A204.1 (cell line): Measurements from ENCODE around the gene CRIP3.
"Not testable (repeated sequence)": the region's sequence is repeated elsewhere in the genome, so short reads cannot be mapped to it uniquely, and the experiment has no call there.

Experiments
- FAIRE-seq: peaks from 2 replicates; lab custom pipeline; 2012; peaks lifted over from hg19 to GRCh38; lab: Jason Lieb, UNC

The CRIP3 gene

GRCh38 chr6:43308101-43308989, at the start of gene CRIP3:
Gene CRIP3 (minus strand): TSS chr6:43308826. CDS start chr6:43308792, 34 bp downstream.
- no peak for FAIRE-seq

- FAIRE-seq, result no peak
These were observed 47.4 kb upstream of the CRIP3 start for GRCh38 chr6:43355862-43356590.

DNA sequence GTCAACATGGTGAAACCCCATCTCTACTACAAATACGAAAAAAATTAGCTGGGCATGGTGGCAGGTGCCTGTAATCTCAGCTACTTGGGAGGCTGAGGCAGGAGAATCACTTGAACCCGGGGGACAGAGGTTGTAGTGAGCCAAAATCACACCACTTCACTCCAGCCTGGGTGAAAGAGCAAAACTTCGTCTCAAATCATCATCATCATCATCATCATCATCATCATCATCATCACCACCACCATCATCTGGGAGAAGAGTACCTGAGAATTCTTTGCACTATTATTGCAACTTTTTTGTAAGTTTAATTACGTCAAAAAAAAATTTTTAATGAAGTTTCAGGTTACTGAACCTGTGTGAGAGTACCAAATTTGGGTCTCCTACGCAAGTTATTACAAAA, 43.3 kb upstream of the CRIP3 start:
- not testable (repeated sequence) for FAIRE-seq

DNA sequence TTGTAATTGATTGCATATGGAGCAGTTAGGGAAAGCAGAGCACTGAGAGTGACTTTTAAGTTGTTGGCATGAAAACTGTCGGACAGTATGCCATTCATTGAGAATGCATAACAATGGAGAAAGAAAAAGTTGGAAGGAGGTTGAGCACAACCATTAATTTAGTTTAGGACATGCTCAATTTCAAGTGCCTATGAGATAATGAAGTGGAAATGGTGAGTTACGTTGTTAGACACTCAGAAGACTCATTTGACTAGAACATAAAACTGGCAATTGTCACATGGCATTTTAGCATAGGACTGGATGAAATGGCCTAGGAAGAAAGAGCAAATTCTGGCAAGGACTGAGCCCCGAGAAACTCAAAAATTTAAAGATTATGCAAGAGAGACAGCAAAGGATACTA, 38.8 kb upstream of the CRIP3 start:
- no peak for FAIRE-seq

DNA sequence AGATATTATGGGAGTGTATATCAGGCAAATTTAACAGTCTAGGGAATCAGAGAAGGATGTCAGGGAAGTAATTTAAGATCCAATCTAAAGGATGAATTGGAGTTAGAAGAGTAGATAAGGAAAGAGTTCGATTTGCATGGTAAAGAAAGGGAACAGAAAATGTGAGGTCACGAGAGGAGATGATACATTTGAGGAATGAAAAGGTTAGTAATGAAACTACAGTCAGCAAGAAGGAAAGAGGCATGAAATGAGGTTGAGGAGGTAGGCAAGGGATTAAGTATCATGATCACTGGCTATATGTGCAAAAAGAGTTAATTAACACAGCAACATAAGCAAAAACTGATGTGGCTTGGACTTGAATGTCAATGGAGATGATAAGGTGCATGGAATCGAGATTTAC, 38.4 kb upstream of the CRIP3 start:
- FAIRE-seq, result no peak

- FAIRE-seq, result not testable (repeated sequence)
These were observed 37.6 kb upstream of the CRIP3 start for GRCh38 chr6:43346243-43346642.

GRCh38 chr6:43339168-43339567, 30.5 kb upstream of the CRIP3 start:
- FAIRE-seq, result no peak

- no peak for FAIRE-seq
These were observed 29.6 kb upstream of the CRIP3 start for GRCh38 chr6:43338243-43338642.

DNA sequence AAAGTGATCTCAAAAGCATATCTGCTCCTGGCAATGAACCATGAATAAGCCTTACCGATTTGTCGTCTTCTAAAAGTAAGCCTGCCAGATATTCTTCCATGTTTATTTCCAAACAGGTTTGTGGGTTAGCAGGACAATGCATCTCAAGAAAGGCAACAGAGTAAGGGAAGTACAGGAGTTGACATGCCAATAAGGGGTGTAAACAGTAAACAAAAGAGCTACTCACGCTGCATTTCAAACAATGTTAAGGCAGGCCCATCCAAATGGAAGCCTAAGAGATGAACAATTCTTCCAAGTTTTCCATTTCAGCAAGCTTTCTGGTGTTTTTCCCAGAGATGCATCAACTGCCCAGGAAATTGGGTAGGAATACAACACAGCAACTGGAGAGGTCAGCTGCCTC, 27.8 kb upstream of the CRIP3 start:
- FAIRE-seq, result no peak

DNA sequence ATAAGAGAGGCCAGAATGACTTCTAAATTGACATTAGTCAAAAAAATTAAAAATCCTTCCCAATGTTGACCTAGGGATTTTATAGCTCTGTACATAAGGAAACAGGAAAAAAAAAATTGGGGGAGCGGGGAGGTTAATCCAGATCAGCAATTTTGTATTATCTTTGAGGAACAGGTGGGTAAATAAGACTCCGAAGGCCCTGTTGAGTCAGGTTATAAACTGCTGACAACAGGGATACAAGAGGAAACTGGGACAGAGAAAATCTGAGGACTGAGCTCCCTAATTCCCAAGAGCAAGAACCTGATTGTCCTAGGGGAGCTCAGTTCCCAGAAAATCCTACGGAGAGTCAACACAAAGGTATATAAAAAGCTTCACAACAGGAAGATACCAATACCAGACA, 26.8 kb upstream of the CRIP3 start:
- FAIRE-seq, result no peak

- peak; percentile 96 for FAIRE-seq
These were observed 26.0 kb upstream of the CRIP3 start for GRCh38 chr6:43334466-43335095.

- FAIRE-seq, result no peak
These were observed 23.3 kb upstream of the CRIP3 start for GRCh38 chr6:43331891-43332290.

DNA sequence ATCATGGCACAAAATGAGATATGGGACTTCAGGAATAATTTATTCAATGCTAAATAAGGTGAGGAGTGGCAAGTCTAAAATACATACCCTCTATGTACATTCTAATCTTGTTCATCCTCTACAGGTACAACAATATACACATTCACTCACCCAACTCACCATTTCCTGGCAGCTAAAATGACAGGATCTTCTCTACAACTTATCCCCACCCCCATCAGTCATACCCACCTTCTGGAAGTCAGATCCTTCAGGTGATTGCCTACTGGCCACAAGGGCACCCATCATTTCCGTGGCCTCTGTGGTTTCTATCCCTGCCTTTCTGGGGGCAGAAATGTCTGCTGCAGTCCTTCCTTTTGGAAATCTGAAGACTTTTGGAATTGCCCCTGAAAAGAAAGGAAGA, 22.8 kb upstream of the CRIP3 start:
- FAIRE-seq, result no peak

- no peak for FAIRE-seq
These were observed 19.9 kb upstream of the CRIP3 start for GRCh38 chr6:43328528-43328927.

- no peak for FAIRE-seq
These were observed 17.2 kb upstream of the CRIP3 start for GRCh38 chr6:43325876-43326275.

DNA sequence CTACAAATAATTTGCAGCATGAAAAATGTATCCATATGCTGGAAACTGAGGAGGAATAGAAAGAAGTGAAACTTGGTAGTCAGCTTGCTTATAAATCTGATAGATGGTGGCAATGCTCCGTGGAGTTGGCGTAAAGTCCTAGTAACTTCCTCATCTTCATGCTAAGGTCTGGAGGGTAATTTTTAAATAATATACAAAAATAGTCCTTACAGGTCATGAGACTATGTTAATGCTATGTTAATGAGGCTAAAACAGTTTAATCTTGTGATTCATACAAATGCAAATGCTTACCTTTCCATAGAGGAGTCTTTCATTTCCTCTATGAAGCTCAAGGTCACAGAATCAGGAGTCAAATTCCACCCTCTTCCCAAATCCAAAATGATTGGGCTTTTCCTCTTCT, 9.4 kb upstream of the CRIP3 start:
- no peak for FAIRE-seq

DNA sequence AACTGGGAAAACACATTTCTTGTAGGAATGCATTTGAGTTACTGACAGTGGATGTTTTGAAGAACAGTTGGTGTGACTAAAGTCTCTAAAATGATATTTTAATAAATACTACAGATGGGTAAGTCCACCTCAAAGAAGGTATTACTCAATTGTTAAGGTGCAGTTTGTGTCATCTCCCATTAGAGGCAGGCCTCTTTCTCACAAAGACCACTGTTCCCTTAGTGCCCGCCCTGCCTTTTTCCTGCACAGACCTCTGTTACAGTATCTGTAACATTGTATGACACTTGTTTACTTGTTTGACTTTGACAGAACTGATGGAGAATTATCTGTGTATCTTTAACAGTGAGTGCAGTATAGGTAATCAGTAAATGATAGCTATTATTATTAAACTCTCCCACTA, 5.2 kb upstream of the CRIP3 start:
- no peak for FAIRE-seq

DNA sequence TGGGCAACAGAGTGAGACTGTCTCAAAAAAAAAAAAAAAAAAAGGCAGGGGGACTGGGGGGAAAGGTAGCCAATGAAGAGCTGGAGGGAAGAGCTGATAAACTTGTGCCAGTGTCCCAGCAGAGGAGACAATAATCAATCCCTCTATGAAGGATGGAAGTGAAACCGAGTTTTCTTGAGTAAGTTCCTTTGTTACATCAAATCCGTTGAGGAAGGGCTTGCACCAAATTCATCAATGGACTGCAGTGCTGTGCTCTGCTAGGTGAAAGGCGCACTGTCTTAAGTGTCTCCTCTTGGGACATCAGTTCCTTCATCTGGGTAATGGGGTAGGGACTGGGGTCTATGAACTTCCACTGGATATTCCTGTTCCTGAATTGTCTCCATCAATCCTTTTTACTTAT, 3.0 kb upstream of the CRIP3 start:
- no peak for FAIRE-seq

GRCh38 chr6:43310624-43311023, 2.0 kb upstream of the CRIP3 start:
- FAIRE-seq, result no peak

GRCh38 chr6:43310134-43310533, 1.5 kb upstream of the CRIP3 start:
- no peak for FAIRE-seq

- FAIRE-seq, result no peak
These were observed 408 bp upstream of the CRIP3 start for GRCh38 chr6:43308990-43309477.

GRCh38 chr6:43307451-43308100, 1.1 kb downstream of the CRIP3 start:
- FAIRE-seq, result no peak
